H1 (cell line): ENCODE data around the gene ENPP7. TPM values are rescaled to one million over a fixed set of nuclear protein-coding genes. Genes with fewer than 3 reads are reported as not detected.

Experiments used
- EZH2 ChIP-seq: fragments of 200-600 bp; sonication (generic); IDR thresholded peaks from 2 replicates; pipeline ENCODE4 v1.7.1; 2012; ENCODE audit warnings: low read depth, mild to moderate bottlenecking, moderate library complexity, low read length, inconsistent platforms; ENCODE audit not compliant: severe bottlenecking
- GTF2F1 ChIP-seq: IDR thresholded peaks from 2 replicates; pipeline ENCODE4 v1.6.1; 2012; ENCODE audit warnings: low read depth, low read length, improper control_type of control experiment, borderline replicate concordance
- JUN ChIP-seq: IDR thresholded peaks from 2 replicates; pipeline ENCODE4 v1.6.1; 2011; ENCODE audit warnings: low read depth, mild to moderate bottlenecking, improper control_type of control experiment, low read length
- RAD21 ChIP-seq, 2 experiments: IDR thresholded peaks in 1 of 2; conservative IDR thresholded peaks in 1 of 2; 2 replicates each; pipeline ENCODE4 v1.6.1; 2011; ENCODE audit warnings: low read depth in 2 of 2, low read length in 2 of 2, improper control_type of control experiment in 1 of 2, inconsistent platforms in 1 of 2, mild to moderate bottlenecking in 1 of 2, moderate library complexity in 1 of 2
- RNF2 ChIP-seq: fragments of 200-900, 300-1000 bp; sonication (generic); IDR thresholded peaks from 2 replicates; pipeline ENCODE4 v1.7.1; 2016; ENCODE audit warnings: borderline replicate concordance, low read depth, mild to moderate bottlenecking, antibody characterized with exemption, low read length; ENCODE audit not compliant: poor library complexity, severe bottlenecking; ENCODE audit errors: missing control alignments
- TCF12 ChIP-seq: IDR thresholded peaks from 2 replicates; pipeline ENCODE4 v1.6.1; 2011; ENCODE audit warnings: low read depth, mild to moderate bottlenecking, low read length
- polyA plus RNA-seq, 7 experiments: library from polyadenylated mRNA; depleted of rRNA in 3 of 7; stranded (reverse) in 5 of 7; unstranded in 2 of 7; fragments of >200 nt in 5 of 7; fragments of 200-250 nt in 2 of 7; gene quantifications; 1 replicate in 5 of 7; 2 replicates in 1 of 7; 4 replicates in 1 of 7; pipeline versions ENCODE4 v1.2.1 to v1.2.3, GENCODE V29; 2011 to 2013; ENCODE audit warnings: missing spikeins in 2 of 7, mixed read lengths in 2 of 7
- total RNA-seq: library from RNA; stranded (reverse); fragmentation: NEBNext Ultra II Directional; extraction: Animal tissue kit (Norgen Biotek cat#: 25700); gene quantifications from 2 replicates; pipeline ENCODE4 v1.2.1, GENCODE V29; 2021
- TF ChIP-seq, protein P1 (sequence below): IDR thresholded peaks from 2 replicates; pipeline ENCODE4 v1.6.1; 2012; ENCODE audit warnings: inconsistent platforms
- TF ChIP-seq, protein P2 (sequence below): IDR thresholded peaks from 2 replicates; pipeline ENCODE4 v1.6.1; 2011; ENCODE audit warnings: low read length, improper control_type of control experiment
- TF ChIP-seq, protein P3 (sequence below): IDR thresholded peaks from 2 replicates; pipeline ENCODE4 v1.6.1; 2012; ENCODE audit warnings: inconsistent platforms

ENPP7 gene
- total and polyA plus RNA-seq, 2 of the 8 experiments (the other 6 are each of a cell fraction or from before 2014, with no cell fraction given) = not detected

DNA sequence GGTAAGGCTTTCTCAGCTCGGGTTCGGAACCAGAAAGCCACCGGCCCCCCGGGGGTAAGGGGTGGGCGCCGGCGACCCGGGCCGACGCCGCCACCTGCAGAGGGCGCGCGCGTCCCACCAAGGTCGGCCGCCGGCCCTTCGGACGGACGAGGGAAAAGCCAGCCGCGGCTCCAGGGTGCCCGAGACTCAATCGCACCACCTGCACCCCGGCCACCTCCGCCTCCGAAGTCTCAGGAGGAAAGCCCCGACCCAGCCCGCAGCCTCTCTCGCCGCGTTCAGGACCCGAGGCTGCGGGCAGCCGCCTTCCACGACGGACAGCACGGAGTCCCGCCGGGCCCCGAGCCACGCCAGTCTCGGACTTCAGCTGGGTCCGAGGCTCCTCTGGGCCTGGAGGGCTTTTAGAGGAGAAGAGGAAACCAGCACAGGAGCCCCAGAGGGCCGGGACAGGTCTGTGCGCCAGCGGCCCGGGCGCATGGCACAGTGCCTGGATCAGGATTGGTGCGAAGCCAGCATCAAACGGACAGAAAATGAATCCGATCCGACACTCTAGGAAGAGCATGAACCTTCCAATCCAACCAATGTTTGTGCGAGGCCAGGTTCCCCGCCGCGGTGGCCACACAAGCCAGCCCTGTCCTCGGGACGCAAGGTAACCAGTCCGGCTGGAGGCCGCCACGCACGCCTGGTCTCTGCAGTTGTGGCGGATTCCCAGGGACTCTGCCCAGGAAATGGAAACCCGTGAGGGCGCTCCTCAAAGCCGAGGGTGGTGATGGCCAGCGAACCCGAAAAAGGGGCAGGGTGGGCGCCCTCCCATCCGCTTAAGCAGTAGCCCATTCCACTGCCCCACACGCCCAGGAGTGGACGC is 59.4 kb downstream of the ENPP7 start (continued):
- TF ChIP-seq, protein P1, sequence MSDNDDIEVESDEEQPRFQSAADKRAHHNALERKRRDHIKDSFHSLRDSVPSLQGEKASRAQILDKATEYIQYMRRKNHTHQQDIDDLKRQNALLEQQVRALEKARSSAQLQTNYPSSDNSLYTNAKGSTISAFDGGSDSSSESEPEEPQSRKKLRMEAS = peak; percentile 56; the same call in 1 of the 2 replicates
- TF ChIP-seq JUN (no peak), EZH2 (peak; percentile 40), RAD21 (IDR thresholded peaks at IDR 0.05 in 1 of 2, conservative IDR thresholded peaks at IDR 0.05 in 1 of 2; ENCODE audit: low read depth in 2 of 2, low read length in 2 of 2) (peak; percentile 68 to 75), TCF12 (0 out of 2 replicates have a peak, but pooled peaks have one; percentile 8), RNF2 (peak; percentile 5), GTF2F1 (no peak)
- TF ChIP-seq, protein P2, sequence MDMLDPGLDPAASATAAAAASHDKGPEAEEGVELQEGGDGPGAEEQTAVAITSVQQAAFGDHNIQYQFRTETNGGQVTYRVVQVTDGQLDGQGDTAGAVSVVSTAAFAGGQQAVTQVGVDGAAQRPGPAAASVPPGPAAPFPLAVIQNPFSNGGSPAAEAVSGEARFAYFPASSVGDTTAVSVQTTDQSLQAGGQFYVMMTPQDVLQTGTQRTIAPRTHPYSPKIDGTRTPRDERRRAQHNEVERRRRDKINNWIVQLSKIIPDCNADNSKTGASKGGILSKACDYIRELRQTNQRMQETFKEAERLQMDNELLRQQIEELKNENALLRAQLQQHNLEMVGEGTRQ = no peak
- TF ChIP-seq, protein P3, sequence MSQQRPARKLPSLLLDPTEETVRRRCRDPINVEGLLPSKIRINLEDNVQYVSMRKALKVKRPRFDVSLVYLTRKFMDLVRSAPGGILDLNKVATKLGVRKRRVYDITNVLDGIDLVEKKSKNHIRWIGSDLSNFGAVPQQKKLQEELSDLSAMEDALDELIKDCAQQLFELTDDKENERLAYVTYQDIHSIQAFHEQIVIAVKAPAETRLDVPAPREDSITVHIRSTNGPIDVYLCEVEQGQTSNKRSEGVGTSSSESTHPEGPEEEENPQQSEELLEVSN = peak; percentile 85
